ENCODE results near the gene CSTPP1.

DNA sequence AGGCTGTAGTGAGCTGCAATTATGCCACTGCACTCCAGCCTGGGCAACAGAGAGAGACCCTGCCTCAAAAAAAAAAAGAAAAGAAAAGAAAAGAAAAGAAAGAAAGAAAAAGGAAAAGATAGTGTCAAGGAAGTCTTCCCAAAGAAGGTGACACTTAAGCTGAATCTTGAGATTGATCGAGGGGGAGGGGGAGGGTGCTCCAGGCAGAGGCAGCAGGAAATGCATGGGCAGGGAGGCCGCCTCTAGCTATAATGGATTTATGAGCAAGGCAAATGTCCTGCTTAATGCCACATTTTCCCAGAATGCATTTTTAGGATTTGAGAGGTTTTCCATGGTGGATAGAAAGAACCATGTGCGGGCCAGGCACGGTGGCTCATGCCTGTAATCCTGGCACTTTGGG, 264.5 kb downstream of the CSTPP1 start:
- TF ChIP-seq POLR2A (IDR thresholded peaks at IDR 0.05): no peak
- TF ChIP-seq, protein P1, sequence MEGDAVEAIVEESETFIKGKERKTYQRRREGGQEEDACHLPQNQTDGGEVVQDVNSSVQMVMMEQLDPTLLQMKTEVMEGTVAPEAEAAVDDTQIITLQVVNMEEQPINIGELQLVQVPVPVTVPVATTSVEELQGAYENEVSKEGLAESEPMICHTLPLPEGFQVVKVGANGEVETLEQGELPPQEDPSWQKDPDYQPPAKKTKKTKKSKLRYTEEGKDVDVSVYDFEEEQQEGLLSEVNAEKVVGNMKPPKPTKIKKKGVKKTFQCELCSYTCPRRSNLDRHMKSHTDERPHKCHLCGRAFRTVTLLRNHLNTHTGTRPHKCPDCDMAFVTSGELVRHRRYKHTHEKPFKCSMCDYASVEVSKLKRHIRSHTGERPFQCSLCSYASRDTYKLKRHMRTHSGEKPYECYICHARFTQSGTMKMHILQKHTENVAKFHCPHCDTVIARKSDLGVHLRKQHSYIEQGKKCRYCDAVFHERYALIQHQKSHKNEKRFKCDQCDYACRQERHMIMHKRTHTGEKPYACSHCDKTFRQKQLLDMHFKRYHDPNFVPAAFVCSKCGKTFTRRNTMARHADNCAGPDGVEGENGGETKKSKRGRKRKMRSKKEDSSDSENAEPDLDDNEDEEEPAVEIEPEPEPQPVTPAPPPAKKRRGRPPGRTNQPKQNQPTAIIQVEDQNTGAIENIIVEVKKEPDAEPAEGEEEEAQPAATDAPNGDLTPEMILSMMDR (IDR thresholded peaks at IDR 0.05): no peak

Data from lower leg skin (tissue), 3 donors.